ENCODE data around the gene CFAP157. TPM values are rescaled to one million over a fixed set of nuclear protein-coding genes. Genes with fewer than 3 reads are reported as not detected.

Gene CFAP157
- total and polyA plus RNA-seq, 2 of the 13 experiments (the other 11 are each of a cell fraction or from before 2014, with no cell fraction given), result 0.07 TPM; not detected in 1

DNA sequence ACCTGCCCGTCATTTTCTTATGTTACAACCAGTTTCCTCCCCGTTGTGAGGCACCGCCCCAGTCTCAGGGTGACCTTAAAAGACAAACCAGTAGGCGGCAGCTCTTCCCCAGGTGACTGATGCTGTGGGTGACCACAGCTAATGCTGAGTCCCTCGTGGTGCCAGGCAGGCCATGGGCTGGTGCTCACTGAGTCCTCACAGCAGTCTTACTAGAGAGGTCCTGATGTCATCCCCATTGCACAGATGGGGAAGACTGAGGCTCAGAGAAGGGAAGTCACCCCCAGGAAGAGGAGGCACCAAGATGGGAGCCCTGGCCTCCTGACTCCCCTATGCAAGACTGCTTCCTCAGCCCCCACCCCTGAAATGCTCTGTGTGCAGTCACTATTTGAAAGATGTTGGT, 978 bp downstream of the CFAP157 start:
- H3K27me3 ChIP-seq (ENCODE audit: control insufficient read depth in 1 of 2, insufficient read depth in 2 of 2, low read length in 2 of 2), result peaks cover 3 to 13% of the 10 kb centered on the region in 2 experiments; a peak in 2 of 5 replicates
- no peaks in the 10 kb centered on the region for H3K36me3 ChIP-seq (replicated peaks in 1 of 2; ENCODE audit: control insufficient read depth in 1 of 2, insufficient read depth in 2 of 2, low read length in 2 of 2)
- intact Hi-C loops (cut with micrococcal nuclease; ENCODE audit: unreplicated experiment), result no loop called here
- ChIA-PET CTCF (ENCODE audit: low intra/inter-chr PET ratio, low total read pairs) (no interaction called here), POLR2A (interaction anchor here (1.4 kb wide), 1 partner anchor 8 kb away, joined by 4 read pairs; the partner anchor contains the start of genes PTRH1 and TTC16)
- H3K4me1 ChIP-seq (ENCODE audit: insufficient read depth, low read length), result peaks cover 28% of the 10 kb centered on the region
- H3K27ac ChIP-seq (ENCODE audit: extremely low read length, insufficient read depth, low read length), result no peak overlapping the region
- no TSS peak for BruUV-seq (replicated peaks)
- FAIRE-seq (no peak), ATAC-seq (peak; percentile 21; the same call in 2 of the 3 replicates), DNase-seq (ENCODE audit: low spot score) (peak; percentile 12)
- H3K4me2 ChIP-seq (ENCODE audit: low read depth, low read length), result no peak overlapping the region
- H3K79me2 ChIP-seq (ENCODE audit: insufficient read depth, low read length), result no peaks in the 10 kb centered on the region
- in situ Hi-C loops (cut with HindIII; ENCODE audit: extremely low pct_ligation_motif_present, low pct_unique_long_range_greater_than_20kb), result no loop called here
- H3K9ac ChIP-seq (ENCODE audit: insufficient read depth, low read depth, low read length), result no peak overlapping the region
- H3K9me3 ChIP-seq (ENCODE audit: low read length), result no peaks in the 10 kb centered on the region
- H2AFZ ChIP-seq (ENCODE audit: low read length), result no peak overlapping the region
- H3K4me3 ChIP-seq (replicated peaks in 1 of 3; ENCODE audit: insufficient read depth in 1 of 3, low read depth in 2 of 3, low read length in 3 of 3), result no peak overlapping the region
- H4K20me1 ChIP-seq (ENCODE audit: insufficient read depth, low read length), result no peaks in the 10 kb centered on the region; the same call in 1 of the 2 replicates
- 11% methylated on average over 4 of the region's 5 CpGs for WGBS (ENCODE audit: low lambda C conversion rate)
- 0 out of 2 replicates have a peak, but pooled peaks have one; percentile 21 for TF ChIP-seq ZMYM3 (CRISPR knock-in tag; IDR thresholded peaks at IDR 0.05)
- TF ChIP-seq ZNF629 (CRISPR knock-in tag; conservative IDR thresholded peaks at IDR 0.05), result peak; percentile 92
- peak; percentile 31; the same call in 1 of the 2 replicates for TF ChIP-seq RAD21 (CRISPR knock-in tag; IDR thresholded peaks at IDR 0.05)
- TF ChIP-seq STAG1 (CRISPR knock-in tag; IDR thresholded peaks at IDR 0.05), result peak; percentile 55
- no peak for TF ChIP-seq TOPORS (CRISPR knock-in tag; IDR thresholded peaks at IDR 0.05)
- TF ChIP-seq CHD4 (IDR thresholded peaks at IDR 0.05; ENCODE audit: borderline replicate concordance, low read length), result 0 out of 2 replicates have a peak, but pooled peaks have one; percentile 43
- TF ChIP-seq FOXM1 (CRISPR knock-in tag; IDR thresholded peaks at IDR 0.05), result no peak
- peak; percentile 47 for TF ChIP-seq CTCF (CRISPR knock-in tag; IDR thresholded peaks at IDR 0.05)
